Stimulated activated CD8-positive, alpha-beta memory T cell treated with anti-CD3 and anti-CD28 coated beads, Interleukin-15, amount 100 ng/mL, for 48 hours (primary cell): ENCODE data around the gene LAMA3.
A peak's percentile ranks its signal among the peaks of the same experiment; 100 is the strongest.

ENCODE experiments used
- DNase-seq, 2 donors: peaks; one replicate each; pipeline ENCODE4 v3.0.0-alpha.2; 2020; ENCODE audit warnings: low read depth in 2 of 2

The LAMA3 gene

GRCh38 chr18:23689031-23689615 is at the start of gene LAMA3:
LAMA3 (plus strand) TSS chr18:23689453; CDS start chr18:23689684, 231 bp downstream.
- DNase-seq = no peak

GRCh38 chr18:23640052-23640451 is 49.2 kb upstream of the LAMA3 start:
- DNase-seq = no peak

- no peak for DNase-seq
Observed at GRCh38 chr18:23641143-23641720, 48.0 kb upstream of the LAMA3 start.

- DNase-seq = no peak
Observed at GRCh38 chr18:23641937-23642666, 47.2 kb upstream of the LAMA3 start.

GRCh38 chr18:23643815-23644490 is 45.3 kb upstream of the LAMA3 start:
- no peak for DNase-seq

GRCh38 chr18:23645568-23646175 is 43.6 kb upstream of the LAMA3 start:
- no peak for DNase-seq

- DNase-seq = no peak
Observed at GRCh38 chr18:23646282-23646681, 43.0 kb upstream of the LAMA3 start.

GRCh38 chr18:23648456-23648855 is 40.8 kb upstream of the LAMA3 start:
- no peak for DNase-seq

- DNase-seq = no peak
Observed at GRCh38 chr18:23648940-23649607, 40.2 kb upstream of the LAMA3 start.

- no peak for DNase-seq
Observed at GRCh38 chr18:23650968-23651927, 38.0 kb upstream of the LAMA3 start.

GRCh38 chr18:23652232-23652631 is 37.0 kb upstream of the LAMA3 start:
- DNase-seq = no peak

- no peak for DNase-seq
Observed at GRCh38 chr18:23658285-23658684, 31.0 kb upstream of the LAMA3 start.

GRCh38 chr18:23661735-23662308 is 27.4 kb upstream of the LAMA3 start:
- DNase-seq = no peak

GRCh38 chr18:23662309-23663263 is 26.7 kb upstream of the LAMA3 start, which contains the start of gene ANKRD29:
ANKRD29 (minus strand) TSS chr18:23662911; CDS start chr18:23662730, 181 bp downstream.
- peak; percentile 12 to 24 for DNase-seq

- no peak for DNase-seq
Observed at GRCh38 chr18:23664674-23665073, 24.6 kb upstream of the LAMA3 start.

- DNase-seq = no peak
Observed at GRCh38 chr18:23667114-23667513, 22.1 kb upstream of the LAMA3 start.

GRCh38 chr18:23668731-23669130 is 20.5 kb upstream of the LAMA3 start:
- no peak for DNase-seq

GRCh38 chr18:23669202-23669766 is 20.0 kb upstream of the LAMA3 start:
- DNase-seq = no peak
